ENCODE measurements around the gene LAMA5. TPM values are rescaled to one million over a fixed set of nuclear protein-coding genes. Genes with fewer than 3 reads are reported as not detected.

Gene LAMA5
- total and polyA plus RNA-seq, 4 donors = 116 to 315 (median 244) TPM

DNA sequence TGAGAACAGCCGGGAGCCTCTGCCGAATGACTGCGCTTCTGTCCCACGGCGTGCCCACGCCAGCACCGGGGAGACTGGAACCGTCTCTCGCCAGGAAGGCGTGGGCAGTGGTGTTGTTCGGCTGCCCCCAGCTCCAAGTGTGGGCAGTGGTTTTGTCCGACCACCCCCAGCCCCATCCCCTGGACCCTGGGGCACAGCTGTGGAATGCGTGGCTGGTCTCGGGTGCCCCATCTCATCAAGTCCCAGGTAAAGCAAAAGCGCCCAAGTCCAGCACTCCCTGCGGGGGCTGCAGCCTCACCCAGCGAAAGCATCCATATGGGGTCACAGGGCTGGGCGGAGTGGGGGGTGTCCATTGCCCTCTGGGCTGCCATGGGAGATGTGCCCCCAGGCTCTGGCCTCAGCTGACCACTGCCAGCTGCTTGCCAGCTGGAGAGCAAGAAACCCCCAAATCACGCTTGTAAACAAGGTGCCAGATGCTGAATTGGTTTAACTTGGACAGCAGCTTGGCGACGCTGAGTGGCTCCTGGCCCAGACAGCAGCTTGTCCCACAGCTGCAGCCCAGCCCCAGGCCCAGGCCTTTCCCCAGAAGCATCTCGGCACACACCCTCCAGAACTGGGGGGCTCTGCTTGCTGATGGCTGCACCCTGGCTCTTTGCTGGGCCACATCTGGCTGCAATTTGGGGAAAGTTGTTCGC, 35.5 kb upstream of the LAMA5 start:
- DNase-seq (no peak), ATAC-seq (ENCODE audit: insufficient read depth, low FRiP score) (no peak)
- 92% methylated on average over 23 of the region's 23 CpGs for WGBS, 2 donors
- Histone ChIP-seq H3K27ac (ENCODE audit: low read depth in 1 of 2, low read length in 1 of 2) (no peak overlapping the region), H3K4me1 (ENCODE audit: control insufficient read depth in 5 of 5, insufficient read depth in 5 of 5, low read length in 5 of 5) (peaks cover 0 to 29% (median 4%) of the 10 kb centered on the region in 5 donors), H3K4me3 (no peak overlapping the region), H3K9ac (ENCODE audit: insufficient read depth in 1 of 2, low read length in 2 of 2) (no peak overlapping the region), H3K36me3 (ENCODE audit: control insufficient read depth in 4 of 4, insufficient read depth in 4 of 4, low read length in 4 of 4) (peaks cover 0 to 10% (median 7%) of the 10 kb centered on the region in 4 donors), H3K9me3 (ENCODE audit: control insufficient read depth in 4 of 4, insufficient read depth in 3 of 4, low read length in 3 of 4) (no peaks in the 10 kb centered on the region), H3K27me3 (ENCODE audit: control insufficient read depth in 3 of 3, insufficient read depth in 3 of 3, low read length in 2 of 3) (no peaks in the 10 kb centered on the region)
- TF ChIP-seq, protein P1, sequence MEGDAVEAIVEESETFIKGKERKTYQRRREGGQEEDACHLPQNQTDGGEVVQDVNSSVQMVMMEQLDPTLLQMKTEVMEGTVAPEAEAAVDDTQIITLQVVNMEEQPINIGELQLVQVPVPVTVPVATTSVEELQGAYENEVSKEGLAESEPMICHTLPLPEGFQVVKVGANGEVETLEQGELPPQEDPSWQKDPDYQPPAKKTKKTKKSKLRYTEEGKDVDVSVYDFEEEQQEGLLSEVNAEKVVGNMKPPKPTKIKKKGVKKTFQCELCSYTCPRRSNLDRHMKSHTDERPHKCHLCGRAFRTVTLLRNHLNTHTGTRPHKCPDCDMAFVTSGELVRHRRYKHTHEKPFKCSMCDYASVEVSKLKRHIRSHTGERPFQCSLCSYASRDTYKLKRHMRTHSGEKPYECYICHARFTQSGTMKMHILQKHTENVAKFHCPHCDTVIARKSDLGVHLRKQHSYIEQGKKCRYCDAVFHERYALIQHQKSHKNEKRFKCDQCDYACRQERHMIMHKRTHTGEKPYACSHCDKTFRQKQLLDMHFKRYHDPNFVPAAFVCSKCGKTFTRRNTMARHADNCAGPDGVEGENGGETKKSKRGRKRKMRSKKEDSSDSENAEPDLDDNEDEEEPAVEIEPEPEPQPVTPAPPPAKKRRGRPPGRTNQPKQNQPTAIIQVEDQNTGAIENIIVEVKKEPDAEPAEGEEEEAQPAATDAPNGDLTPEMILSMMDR (IDR thresholded peaks at IDR 0.05; ENCODE audit: control extremely low read depth, extremely low read depth) = no peak

GRCh38 chr20:62401331-62401779, 34.2 kb upstream of the LAMA5 start:
- Histone ChIP-seq H3K36me3 (ENCODE audit: control insufficient read depth in 4 of 4, insufficient read depth in 4 of 4, low read length in 4 of 4) (peaks cover 0 to 16% (median 8%) of the 10 kb centered on the region in 4 donors), H3K4me3 (no peak overlapping the region), H3K27ac (ENCODE audit: low read depth in 1 of 2, low read length in 1 of 2) (no peak overlapping the region), H3K4me1 (ENCODE audit: control insufficient read depth in 5 of 5, insufficient read depth in 5 of 5, low read length in 5 of 5) (peaks cover 0 to 22% (median 4%) of the 10 kb centered on the region in 5 donors), H3K9ac (ENCODE audit: insufficient read depth in 1 of 2, low read length in 2 of 2) (no peak overlapping the region), H3K9me3 (ENCODE audit: control insufficient read depth in 4 of 4, insufficient read depth in 3 of 4, low read length in 3 of 4) (no peaks in the 10 kb centered on the region), H3K27me3 (ENCODE audit: control insufficient read depth in 3 of 3, insufficient read depth in 3 of 3, low read length in 2 of 3) (no peaks in the 10 kb centered on the region)
- WGBS, 2 donors = 85% methylated on average over 21 of the region's 21 CpGs
- TF ChIP-seq, protein P1 (IDR thresholded peaks at IDR 0.05; ENCODE audit: control extremely low read depth, extremely low read depth) = no peak
- ATAC-seq (ENCODE audit: insufficient read depth, low FRiP score) = no peak
- DNase-seq = no peak

GRCh38 chr20:62400541-62400940, 33.4 kb upstream of the LAMA5 start:
- Histone ChIP-seq H3K27me3 (ENCODE audit: control insufficient read depth in 3 of 3, insufficient read depth in 3 of 3, low read length in 2 of 3) (no peaks in the 10 kb centered on the region), H3K36me3 (ENCODE audit: control insufficient read depth in 4 of 4, insufficient read depth in 4 of 4, low read length in 4 of 4) (peaks cover 0 to 16% (median 9%) of the 10 kb centered on the region in 4 donors), H3K4me1 (ENCODE audit: control insufficient read depth in 5 of 5, insufficient read depth in 5 of 5, low read length in 5 of 5) (peaks cover 0 to 13% (median 0%) of the 10 kb centered on the region in 5 donors), H3K4me3 (no peak overlapping the region), H3K27ac (ENCODE audit: low read depth in 1 of 2, low read length in 1 of 2) (no peak overlapping the region), H3K9me3 (ENCODE audit: control insufficient read depth in 4 of 4, insufficient read depth in 3 of 4, low read length in 3 of 4) (no peaks in the 10 kb centered on the region), H3K9ac (ENCODE audit: insufficient read depth in 1 of 2, low read length in 2 of 2) (no peak overlapping the region)
- WGBS, 2 donors = 89 to 94% methylated on average over 10 of the region's 10 CpGs
- ATAC-seq (ENCODE audit: insufficient read depth, low FRiP score) (no peak), DNase-seq (no peak)
- TF ChIP-seq, protein P1 (IDR thresholded peaks at IDR 0.05; ENCODE audit: control extremely low read depth, extremely low read depth) = no peak
